ENCODE data around the gene INSYN1.

INSYN1 gene

GRCh38 chr15:73746261-73746660 is 6.9 kb downstream of the INSYN1 start:
- no peak for DNase-seq (ENCODE audit: low spot score)
- in situ Hi-C loops (cut with MboI; ENCODE audit: low sequenced_read_pairs, unreplicated experiment) = no loop called here
- no peak for TF ChIP-seq CTCF (IDR thresholded peaks at IDR 0.05; ENCODE audit: borderline replicate concordance, control extremely low read depth, extremely low read depth, insufficient read depth, missing control alignments)

DNA sequence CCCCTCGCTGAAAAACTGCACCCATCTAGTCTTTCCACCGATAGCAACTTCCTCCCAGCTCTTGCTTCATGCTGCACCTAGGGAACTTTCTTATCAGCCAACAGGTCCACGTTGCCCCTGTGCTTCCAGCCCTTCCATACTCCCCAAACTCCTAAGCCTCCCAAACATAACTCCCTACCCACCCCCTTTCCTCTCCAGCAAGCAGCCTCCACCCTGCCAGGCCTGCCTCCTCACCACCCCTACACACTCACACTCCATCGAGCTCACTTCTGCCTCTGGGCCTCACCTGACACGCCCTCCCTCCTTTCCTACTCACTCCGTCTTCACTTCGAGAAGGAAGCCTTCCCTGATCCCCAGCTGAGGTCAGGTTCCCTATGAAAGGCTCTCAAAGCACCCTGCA is 8.1 kb downstream of the INSYN1 start:
- no peak for DNase-seq (ENCODE audit: low spot score)
- in situ Hi-C loops (cut with MboI; ENCODE audit: low sequenced_read_pairs, unreplicated experiment) = no loop called here
- no peak for TF ChIP-seq CTCF (IDR thresholded peaks at IDR 0.05; ENCODE audit: borderline replicate concordance, control extremely low read depth, extremely low read depth, insufficient read depth, missing control alignments)

- in situ Hi-C loops (cut with MboI; ENCODE audit: low sequenced_read_pairs, unreplicated experiment) = no loop called here
- no peak for TF ChIP-seq CTCF (IDR thresholded peaks at IDR 0.05; ENCODE audit: borderline replicate concordance, control extremely low read depth, extremely low read depth, insufficient read depth, missing control alignments)
- no peak for DNase-seq (ENCODE audit: low spot score)
These were observed 8.9 kb downstream of the INSYN1 start for GRCh38 chr15:73744293-73744692.

- DNase-seq (ENCODE audit: low spot score) = no peak
- no peak for TF ChIP-seq CTCF (IDR thresholded peaks at IDR 0.05; ENCODE audit: borderline replicate concordance, control extremely low read depth, extremely low read depth, insufficient read depth, missing control alignments)
- in situ Hi-C loops (cut with MboI; ENCODE audit: low sequenced_read_pairs, unreplicated experiment) = no loop called here
These were observed 11.8 kb downstream of the INSYN1 start for GRCh38 chr15:73741321-73741836.

- in situ Hi-C loops (cut with MboI; ENCODE audit: low sequenced_read_pairs, unreplicated experiment) = no loop called here
- TF ChIP-seq CTCF (IDR thresholded peaks at IDR 0.05; ENCODE audit: borderline replicate concordance, control extremely low read depth, extremely low read depth, insufficient read depth, missing control alignments) = no peak
These were observed 12.8 kb downstream of the INSYN1 start for GRCh38 chr15:73740152-73741048.

GRCh38 chr15:73737535-73737934 is 15.6 kb downstream of the INSYN1 start:
- TF ChIP-seq CTCF (IDR thresholded peaks at IDR 0.05; ENCODE audit: borderline replicate concordance, control extremely low read depth, extremely low read depth, insufficient read depth, missing control alignments) = no peak
- no peak for DNase-seq (ENCODE audit: low spot score)
- in situ Hi-C loops (cut with MboI; ENCODE audit: low sequenced_read_pairs, unreplicated experiment) = no loop called here

More at GRCh38 chr15:73740152-73741048, 12.8 kb downstream of the INSYN1 start:
- DNase-seq (ENCODE audit: low spot score) = no peak

All from GM13976 (cell line).